GM13976 (cell line): Measurements from ENCODE around the gene CTSH.

ENCODE experiments used
- DNase-seq: peaks from one replicate; pipeline ENCODE4 v3.0.0; 2012; ENCODE audit warnings: low spot score
- in situ Hi-C: fragments of 300-500 bp; cut with MboI; formaldehyde crosslinking; loops from one replicate; pipeline ENCODE4 v1.12.0; 2022; ENCODE audit warnings: low sequenced_read_pairs, mixed read lengths, inconsistent platforms; ENCODE audit not compliant: unreplicated experiment
- TF ChIP-seq, protein P1 (sequence below): IDR thresholded peaks from 2 replicates; pipeline ENCODE4 v1.5.1; 2012; ENCODE audit warnings: borderline replicate concordance, mild to moderate bottlenecking; ENCODE audit not compliant: insufficient read depth; ENCODE audit errors: extremely low read depth, missing control alignments, control extremely low read depth

CTSH gene

DNA sequence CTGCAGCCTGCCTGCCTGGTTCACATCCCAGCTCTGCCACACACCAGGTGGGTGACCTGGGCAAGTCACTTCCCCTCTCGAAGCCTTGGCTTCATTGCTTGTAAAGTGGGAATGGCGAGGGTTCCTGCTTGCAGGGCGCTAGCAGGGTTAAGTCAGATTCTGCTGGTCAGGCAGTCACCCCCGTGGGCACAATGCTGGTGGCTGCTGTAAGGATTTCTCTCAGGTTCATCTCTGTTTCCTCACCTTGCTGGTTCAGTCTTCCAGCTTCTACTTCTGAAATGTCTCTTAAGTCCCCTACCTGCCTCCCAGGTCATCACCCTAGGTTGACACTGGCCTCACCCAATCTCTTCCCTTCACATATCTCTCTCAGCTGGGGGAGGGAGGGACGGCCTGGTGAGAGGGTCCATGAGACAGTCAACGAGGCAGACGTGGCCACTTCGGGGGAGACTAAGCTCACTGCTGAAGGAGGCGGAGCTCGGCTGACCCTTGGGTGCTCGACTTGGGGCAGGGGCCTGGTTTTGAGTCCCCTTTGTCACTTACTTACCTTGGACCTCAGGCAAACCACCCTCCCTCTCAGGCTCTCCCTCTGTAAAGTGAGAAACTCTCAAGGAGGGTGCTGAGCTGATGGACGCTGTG, 11.5 kb downstream of the CTSH start:
- in situ Hi-C loops, result no loop called here
- TF ChIP-seq, protein P1, sequence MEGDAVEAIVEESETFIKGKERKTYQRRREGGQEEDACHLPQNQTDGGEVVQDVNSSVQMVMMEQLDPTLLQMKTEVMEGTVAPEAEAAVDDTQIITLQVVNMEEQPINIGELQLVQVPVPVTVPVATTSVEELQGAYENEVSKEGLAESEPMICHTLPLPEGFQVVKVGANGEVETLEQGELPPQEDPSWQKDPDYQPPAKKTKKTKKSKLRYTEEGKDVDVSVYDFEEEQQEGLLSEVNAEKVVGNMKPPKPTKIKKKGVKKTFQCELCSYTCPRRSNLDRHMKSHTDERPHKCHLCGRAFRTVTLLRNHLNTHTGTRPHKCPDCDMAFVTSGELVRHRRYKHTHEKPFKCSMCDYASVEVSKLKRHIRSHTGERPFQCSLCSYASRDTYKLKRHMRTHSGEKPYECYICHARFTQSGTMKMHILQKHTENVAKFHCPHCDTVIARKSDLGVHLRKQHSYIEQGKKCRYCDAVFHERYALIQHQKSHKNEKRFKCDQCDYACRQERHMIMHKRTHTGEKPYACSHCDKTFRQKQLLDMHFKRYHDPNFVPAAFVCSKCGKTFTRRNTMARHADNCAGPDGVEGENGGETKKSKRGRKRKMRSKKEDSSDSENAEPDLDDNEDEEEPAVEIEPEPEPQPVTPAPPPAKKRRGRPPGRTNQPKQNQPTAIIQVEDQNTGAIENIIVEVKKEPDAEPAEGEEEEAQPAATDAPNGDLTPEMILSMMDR, result no peak

DNA sequence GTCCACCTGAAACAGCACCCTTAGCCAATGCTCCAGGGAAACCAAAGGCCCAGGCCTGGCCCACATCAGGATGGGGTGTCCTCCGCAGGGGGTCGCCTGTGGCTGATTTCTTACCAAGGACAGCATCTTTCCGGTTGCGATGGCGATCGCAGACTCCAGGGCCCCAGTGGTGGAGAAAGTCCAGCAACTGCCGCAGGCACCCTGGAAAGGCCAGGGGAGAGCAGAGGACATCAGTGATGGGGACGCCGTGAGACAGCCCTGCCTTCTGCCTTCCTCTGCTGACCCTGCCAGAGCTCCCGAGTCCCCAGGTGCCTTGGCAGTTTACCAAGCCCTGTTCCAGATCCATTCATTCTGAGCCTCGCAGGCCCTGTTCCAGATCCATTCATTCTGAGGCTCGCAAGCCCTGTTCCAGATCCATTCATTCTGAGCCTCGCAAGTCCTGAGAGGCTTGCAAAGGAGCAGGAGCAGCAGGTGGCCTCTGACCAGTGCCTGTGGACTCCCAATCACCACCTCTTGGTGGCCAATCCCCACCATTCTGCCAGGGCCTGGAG, 12.5 kb downstream of the CTSH start:
- in situ Hi-C loops, result no loop called here
- TF ChIP-seq, protein P1, result no peak
- DNase-seq, result no peak

More for the DNA sequence above, 11.5 kb downstream of the CTSH start:
- no peak for DNase-seq

DNA sequence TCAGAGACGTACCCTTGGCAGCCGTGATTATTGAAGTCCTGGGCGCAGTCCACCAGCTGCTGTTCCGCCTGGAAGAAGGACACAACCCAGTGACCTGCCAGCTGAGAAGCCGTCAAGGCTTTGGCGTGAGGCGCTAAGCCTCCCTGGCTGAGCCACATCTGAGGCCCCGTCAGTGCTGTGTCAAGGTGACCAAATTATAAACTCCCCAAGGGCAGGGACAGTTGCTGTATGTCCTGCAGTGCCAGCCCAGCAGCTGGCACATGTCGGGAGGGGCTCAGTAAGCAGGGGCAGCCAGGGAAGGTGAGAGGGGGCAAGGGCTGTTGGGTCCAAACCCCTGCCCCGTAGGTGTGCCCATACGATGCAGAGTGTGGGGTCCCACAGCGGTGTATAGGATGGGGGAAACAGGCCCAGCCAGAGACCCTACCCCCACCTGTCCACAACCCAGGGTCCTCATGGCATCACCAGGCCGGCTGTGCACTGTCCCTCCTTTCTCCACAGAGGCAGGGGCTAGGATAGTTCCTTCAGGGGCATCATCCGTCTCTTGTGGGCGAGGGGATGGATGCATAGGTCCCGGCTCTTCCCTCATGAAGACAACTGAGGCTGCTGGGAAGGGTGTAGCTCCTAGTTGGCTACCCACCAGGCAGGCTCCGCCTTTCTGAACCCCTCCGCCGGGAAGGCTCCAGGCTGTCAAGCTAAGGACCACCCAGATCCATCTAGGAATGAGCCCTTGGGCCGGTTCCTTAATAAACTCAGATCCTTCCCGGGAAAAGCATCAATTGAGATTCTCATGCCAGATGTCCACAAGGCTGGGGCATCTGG, 13.2 kb downstream of the CTSH start:
- no peak for DNase-seq
- TF ChIP-seq, protein P1, result no peak
- in situ Hi-C loops, result no loop called here

DNA sequence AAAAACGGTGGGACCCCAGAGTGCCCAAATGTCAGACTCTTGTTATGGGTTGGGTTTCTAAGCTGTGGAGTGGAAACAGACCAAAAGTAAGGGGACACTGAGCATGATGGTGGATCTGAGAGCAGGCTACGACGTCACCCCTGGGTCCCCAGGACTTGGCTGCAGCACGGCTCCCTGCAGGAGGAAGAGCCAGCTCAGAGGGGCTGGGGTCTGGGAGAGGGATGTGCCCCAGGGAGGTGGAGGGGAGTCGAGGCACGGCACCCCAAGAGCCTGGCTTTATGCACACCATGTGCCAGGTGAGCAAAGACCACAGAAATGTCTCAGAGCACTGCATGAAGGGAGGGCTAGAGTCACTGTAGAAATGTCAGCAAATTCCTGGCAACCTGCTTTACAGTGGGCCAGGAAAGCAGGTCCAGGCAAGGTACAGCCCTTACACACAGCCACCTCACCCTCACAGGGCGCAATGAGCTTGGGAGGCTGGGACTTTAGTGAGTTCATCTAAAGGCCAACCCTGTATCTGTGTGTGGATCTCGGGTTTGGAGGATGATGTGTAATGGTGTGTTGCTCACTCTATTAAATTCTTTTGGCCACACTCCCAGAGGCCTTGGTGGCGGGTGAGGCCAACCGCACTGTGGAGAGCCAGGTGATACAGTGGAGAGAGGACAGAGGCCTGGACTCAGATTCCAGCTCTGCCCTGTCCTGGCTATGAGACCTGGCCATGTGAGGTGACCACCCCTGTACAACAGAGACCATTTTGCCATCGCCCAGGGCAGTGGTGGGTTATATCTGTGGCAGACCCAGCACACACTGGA, 14.1 kb downstream of the CTSH start:
- no peak for DNase-seq
- in situ Hi-C loops, result no loop called here
- TF ChIP-seq, protein P1, result no peak

DNA sequence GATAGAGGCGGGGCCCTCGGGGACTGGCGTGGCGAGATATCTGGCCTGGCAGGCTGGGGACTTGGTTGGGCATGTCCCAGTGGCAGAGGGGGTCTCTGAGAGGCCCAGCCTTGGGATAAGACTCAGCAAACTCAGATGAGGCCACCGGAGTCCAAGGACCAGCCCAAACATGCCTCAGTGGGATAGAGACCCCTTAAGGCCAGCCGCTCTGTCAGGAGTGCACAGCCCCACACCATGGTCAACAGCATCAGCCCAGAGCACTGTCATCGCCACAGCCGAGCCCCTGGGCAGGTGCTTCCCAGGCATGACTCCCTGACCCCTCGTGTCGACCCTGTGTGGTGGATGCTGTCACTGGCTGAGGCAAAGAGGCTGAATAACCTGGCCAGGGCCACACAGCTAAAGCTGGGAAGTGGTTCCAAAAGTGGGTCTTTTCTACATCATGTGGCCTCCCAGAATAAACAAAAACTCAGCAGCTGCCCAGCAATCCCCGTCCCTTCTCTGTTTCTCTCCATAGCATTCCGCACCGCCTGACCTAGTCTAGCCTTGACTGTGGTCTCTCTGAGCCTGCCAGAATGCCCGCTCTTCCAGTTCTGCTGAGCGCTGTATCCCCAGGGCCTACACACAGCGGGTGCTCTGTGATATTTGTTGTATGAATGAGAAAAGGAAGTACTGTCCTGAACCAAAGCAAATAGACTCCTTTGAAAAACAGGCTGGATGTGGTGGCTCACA, 15.1 kb downstream of the CTSH start:
- no peak for DNase-seq
- TF ChIP-seq, protein P1, result no peak
- in situ Hi-C loops, result no loop called here
